ENCODE results near the gene ISOC1. TPM values are rescaled to one million over a fixed set of nuclear protein-coding genes. Genes with fewer than 3 reads are reported as not detected.

Gene ISOC1
- total RNA-seq, 4 donors from 2014 or later = 24.5 to 37.3 (median 29.2) TPM

GRCh38 chr5:129112295-129112694 is 17.7 kb downstream of the ISOC1 start:
- ATAC-seq (ENCODE audit: low FRiP score) (no peak), DNase-seq (ENCODE audit: low spot score) (no peak)
- no peak for TF ChIP-seq CTCF (IDR thresholded peaks at IDR 0.05)

DNA sequence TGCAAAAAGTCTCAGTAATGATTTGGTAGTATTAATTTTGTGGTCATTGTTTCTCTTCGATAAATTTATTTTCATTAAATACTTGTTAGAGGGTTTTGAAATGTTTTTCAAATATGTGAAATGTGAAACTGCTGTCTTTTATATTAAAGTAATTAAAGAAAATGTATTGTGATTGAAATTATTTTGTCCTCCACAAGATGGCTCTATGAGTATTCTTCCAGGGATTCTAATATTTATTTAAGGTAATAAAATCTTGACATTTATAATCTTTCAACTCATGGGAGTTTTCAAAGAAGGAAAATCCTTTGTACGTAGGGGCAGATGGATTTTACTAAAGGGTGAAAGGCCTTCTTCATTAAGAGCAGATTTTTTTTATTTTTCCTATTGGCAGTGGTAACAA is 19.3 kb downstream of the ISOC1 start:
- ATAC-seq (ENCODE audit: low FRiP score) (no peak), DNase-seq (ENCODE audit: low spot score) (no peak)
- TF ChIP-seq CTCF (IDR thresholded peaks at IDR 0.05) = no peak

DNA sequence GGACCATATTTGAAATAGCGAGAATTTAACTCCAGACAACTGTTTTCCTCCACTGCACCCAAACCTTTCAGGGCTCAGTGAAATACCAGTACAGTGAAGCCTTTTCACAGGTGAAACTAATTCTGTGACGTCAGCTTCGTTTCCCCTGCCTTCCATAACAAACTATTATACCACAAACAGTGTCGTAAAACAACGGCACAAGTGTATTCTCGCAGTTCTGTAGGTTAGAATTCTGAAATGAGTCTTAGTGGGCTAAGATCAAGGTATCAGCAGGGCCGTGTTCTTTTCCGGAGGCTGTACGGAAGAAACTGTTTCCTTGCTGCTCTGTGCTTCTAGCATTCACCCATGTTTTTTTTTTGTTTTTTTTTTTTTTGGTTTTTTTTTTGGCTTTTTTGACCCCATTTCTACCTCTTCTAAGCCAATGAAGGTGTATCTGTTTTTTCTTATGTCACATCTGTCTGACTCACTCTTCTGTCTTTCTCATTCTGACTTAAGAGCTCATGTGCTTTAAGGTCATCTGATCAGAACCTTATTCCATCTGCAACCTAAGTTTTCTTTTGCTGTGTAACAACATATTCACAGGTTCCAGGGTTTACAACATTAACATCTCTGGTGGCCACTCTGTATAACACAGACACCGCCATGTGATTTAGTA is 20.1 kb downstream of the ISOC1 start:
- no peak for TF ChIP-seq CTCF (IDR thresholded peaks at IDR 0.05)
- DNase-seq (ENCODE audit: low spot score) = no peak
- ATAC-seq (ENCODE audit: low FRiP score) = no peak

GRCh38 chr5:129115680-129116079 is 21.1 kb downstream of the ISOC1 start:
- no peak for ATAC-seq (ENCODE audit: low FRiP score)
- TF ChIP-seq CTCF (IDR thresholded peaks at IDR 0.05) = no peak
- no peak for DNase-seq (ENCODE audit: low spot score)

DNA sequence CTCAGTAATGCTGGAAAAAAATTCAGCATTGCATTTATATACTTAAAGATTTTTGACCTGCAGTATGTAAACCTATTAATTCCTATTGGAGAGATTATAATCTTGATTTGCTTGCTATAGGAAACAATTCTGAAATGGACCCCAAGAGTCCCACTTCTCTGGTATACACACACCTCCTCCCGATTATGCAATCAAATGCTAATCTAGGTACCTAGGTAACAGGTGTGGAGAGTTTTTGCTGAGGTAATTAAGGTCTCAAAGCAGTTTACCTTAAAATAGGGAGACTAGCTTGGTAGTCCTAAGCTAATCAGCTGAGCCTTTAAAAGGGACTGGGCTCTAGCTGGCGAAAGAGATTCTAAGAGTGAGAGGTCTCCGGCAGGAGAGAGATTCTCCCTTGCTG is 22.2 kb downstream of the ISOC1 start:
- DNase-seq (ENCODE audit: low spot score) (no peak), ATAC-seq (ENCODE audit: low FRiP score) (no peak)
- TF ChIP-seq CTCF (IDR thresholded peaks at IDR 0.05) = no peak

DNA sequence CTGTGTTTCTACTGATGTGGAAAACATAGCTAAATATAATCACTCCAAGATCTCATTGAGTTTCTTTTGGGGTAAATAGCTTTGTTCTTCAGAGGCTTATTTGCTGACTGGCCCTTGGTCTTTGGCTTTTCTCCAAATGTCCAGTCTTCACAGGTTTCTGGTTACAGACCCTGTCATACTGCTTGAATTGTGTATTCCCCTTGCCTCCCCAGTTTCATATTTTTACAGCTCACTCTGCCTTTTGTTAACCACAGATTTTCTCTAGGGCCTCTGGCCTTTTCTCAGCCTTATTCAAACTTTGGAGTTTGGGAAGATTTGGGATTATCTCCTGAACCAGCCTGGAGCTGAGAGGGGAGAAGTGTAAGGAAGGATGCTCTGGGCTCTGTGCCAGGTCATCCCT is 23.9 kb downstream of the ISOC1 start:
- ATAC-seq (ENCODE audit: low FRiP score) (no peak), DNase-seq (ENCODE audit: low spot score) (no peak)
- no peak for TF ChIP-seq CTCF (IDR thresholded peaks at IDR 0.05)

GRCh38 chr5:129118826-129119225 is 24.3 kb downstream of the ISOC1 start:
- ATAC-seq (ENCODE audit: low FRiP score) (no peak), DNase-seq (ENCODE audit: low spot score) (no peak)
- TF ChIP-seq CTCF (IDR thresholded peaks at IDR 0.05) = no peak

All from omental fat pad (tissue), 4 donors.